Daoy (cell line): Measurements from ENCODE around the gene ARHGAP26. TPM values are rescaled to one million over a fixed set of nuclear protein-coding genes. Genes with fewer than 3 reads are reported as not detected.
A peak's percentile ranks its signal among the peaks of the same experiment; 100 is the strongest.

Experiments
- DNase-seq: peaks from one replicate; pipeline ENCODE4 v3.0.0-alpha.2; 2015; ENCODE audit warnings: low read depth
- total RNA-seq: library from RNA; depleted of rRNA; stranded (reverse); fragments of >200 nt; shearing (Covaris generic); gene quantifications from 2 replicates; pipeline ENCODE4 v1.2.3, GENCODE V29; 2014

Gene ARHGAP26
- total RNA-seq, 1 experiment from 2014 or later, result 7.7 TPM

DNA sequence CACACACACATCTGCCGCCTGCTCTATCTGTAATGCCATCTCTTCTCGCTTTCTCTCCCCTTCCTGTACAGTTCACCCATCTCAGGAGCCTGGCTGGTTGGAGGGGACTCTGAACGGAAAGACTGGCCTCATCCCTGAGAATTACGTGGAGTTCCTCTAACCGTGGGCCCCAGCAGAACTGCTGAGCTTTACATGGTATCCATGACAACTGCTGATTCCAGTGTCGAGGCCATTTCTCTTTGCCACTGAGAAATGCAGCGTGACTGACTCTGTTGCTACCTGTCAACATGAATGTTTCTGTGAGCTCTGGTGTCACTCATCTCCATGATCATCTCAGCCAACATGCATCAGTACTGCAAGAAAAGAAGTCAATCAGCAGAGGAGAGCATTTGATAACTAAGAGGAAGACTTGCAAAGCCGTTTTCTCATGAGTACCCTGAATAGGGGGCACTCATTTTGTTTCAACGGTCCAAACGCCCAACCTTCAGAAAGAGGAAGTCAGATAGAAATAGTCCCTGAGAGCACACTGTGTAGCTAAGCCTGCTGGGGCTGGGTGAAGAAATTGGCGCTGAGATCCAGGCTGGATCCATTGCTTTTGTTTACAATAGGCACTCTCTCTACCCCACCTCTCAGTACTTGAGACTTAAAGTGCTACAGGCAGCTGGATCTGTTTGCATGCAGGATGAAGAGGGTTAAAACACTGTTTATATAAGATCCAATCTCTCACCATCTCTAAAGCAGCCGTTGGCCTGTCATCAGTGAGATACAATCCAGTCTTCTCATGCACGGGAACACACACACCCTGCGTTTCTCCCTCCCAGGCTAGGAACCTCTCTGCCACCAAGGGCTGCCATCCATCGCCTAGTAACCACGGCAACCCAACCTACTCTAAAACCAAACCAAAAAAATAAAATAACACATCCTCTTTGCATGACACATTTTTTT, 452.4 kb downstream of the ARHGAP26 start:
- no peak for DNase-seq

DNA sequence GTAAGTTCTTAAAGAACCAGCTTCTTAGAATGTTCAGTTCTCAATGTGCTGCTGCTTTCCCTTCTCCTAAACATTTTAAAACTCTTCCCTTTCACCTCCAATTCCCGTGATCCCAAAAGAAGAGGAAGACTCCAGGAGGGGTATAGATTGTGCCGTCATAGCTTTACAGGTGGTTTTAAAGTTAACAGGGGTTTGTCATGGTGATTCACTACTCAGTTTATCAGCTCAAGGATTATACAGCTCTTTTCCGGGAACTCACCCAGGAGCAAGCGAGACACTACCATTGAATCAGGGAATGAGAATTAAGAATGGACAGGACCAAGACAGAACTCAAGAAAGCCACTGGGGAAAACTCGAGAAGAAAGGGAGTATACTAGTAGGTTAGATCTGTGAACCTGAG, 454.5 kb downstream of the ARHGAP26 start:
- DNase-seq, result no peak

DNA sequence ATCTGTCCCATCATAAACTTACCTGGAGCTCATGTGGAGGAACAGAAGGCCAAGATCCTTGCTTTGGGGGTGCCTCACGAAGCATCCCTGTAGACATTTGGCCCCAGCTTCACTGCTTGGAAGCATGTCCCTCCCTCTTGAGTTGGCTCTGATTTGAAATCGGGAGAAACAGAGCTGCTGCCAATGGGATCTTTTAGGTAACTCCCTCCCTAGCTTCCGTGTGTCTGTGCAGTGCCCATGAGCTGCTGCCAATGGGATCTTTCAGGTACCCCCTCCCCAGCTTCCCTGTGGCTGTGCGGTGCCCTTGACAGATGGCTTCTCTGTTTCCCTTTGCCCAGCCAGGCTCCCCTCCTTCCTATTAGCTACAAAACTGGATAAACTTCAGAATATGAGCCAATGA, 455.3 kb downstream of the ARHGAP26 start:
- DNase-seq, result no peak

DNA sequence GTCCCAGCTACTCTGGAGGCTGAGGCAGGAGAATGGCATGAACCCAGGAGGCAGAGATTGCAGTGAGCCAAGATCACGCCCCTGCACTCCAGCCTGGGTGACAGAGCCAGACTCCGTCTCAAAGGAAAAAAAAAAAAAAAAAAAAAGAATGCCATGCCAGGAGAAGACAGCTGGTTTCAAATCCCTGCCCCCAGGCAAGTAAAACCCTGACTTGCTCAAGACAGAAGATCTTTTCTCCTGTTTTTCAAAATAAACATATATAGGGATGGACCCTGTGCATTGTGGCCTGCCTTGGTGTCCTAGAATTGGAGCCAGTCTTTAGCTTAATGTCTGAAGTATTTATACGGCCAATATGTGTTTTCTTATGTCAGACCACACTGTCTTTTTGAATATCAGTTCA, 456.2 kb downstream of the ARHGAP26 start:
- no peak for DNase-seq

- no peak for DNase-seq
These were observed 456.7 kb downstream of the ARHGAP26 start for GRCh38 chr5:143226872-143227271.

- no peak for DNase-seq
These were observed 457.1 kb downstream of the ARHGAP26 start for GRCh38 chr5:143227301-143227700.

GRCh38 chr5:143228597-143229293, 458.6 kb downstream of the ARHGAP26 start:
- no peak for DNase-seq

GRCh38 chr5:143229426-143229895, 459.3 kb downstream of the ARHGAP26 start:
- DNase-seq, result no peak

DNA sequence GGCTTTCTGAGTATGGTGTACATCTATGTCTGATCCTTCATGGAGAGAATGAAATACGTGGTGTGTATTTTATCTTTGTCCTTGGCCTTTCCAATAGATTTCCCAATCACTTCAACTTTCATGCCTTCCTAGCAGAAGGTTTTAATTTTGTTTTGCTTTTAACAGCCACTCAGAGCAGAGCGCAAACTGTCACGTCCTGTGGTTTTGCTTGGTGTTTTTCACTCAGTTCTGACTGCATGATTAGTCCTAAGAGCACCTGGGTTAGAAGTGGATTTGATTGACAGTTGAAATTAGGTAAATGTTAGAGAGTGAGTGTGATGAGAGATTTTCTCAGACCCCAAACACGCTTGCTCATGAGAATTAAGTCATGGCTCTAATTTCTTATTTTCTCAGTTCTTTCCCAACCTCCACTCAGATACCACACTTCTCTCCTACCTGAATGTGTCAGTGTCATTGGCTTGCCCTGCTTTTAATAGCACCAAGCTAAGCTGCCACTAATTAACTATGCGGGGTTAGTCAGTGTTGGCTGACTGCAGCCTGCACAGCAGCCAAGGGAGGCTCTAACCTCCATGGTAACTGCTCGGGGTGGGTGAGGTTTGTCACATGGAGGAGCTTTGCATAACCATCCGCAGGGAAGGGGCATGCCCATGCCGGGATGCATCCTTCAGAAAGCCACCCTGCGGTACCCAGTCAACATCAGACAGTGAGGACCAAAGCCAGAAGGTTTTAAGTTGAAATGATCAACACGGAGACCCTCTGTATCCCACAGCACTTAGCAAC, 459.9 kb downstream of the ARHGAP26 start:
- DNase-seq, result peak; percentile 48

- no peak for DNase-seq
These were observed 460.5 kb downstream of the ARHGAP26 start for GRCh38 chr5:143230676-143230996.

- DNase-seq, result no peak
These were observed 461.2 kb downstream of the ARHGAP26 start for GRCh38 chr5:143231416-143231815.

DNA sequence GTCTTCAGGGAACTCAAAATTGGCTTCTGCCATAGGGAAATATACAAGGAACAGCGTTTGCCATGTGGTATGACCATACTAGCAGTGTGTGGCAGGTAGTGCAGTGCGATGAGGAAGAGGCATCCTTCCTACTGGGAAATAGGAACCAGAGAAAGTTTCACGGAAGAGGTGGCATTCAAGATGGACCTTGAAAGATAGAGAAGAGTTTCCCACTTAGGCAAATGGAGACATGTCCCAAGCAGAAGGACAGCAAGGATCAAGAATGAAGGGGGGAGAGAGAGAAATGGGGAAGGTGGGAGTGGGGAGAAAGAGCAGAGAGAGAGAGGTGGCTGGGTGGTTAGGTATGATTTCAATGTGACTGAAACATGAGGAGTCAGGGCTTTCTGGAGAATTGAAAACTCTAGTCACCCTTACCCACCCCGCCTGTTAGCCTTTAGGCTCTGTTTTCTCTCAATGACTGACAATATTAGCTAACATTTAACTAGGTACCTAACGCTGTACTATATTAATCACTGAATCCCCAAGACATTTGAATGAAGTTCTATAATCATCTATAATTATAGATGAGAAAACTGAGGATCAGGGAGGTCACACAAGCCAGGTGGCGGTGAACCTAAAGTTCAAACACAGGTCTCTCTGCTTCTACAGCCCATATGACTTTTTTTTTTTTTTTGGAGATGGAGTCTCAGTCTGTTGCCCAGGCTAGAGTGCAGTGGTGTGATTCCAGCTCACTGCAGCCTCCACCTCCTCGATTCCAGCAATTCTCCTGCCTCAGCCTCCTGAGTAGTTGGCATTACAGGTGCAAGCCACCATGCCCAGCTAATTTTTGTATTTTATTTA, 462.0 kb downstream of the ARHGAP26 start:
- no peak for DNase-seq

DNA sequence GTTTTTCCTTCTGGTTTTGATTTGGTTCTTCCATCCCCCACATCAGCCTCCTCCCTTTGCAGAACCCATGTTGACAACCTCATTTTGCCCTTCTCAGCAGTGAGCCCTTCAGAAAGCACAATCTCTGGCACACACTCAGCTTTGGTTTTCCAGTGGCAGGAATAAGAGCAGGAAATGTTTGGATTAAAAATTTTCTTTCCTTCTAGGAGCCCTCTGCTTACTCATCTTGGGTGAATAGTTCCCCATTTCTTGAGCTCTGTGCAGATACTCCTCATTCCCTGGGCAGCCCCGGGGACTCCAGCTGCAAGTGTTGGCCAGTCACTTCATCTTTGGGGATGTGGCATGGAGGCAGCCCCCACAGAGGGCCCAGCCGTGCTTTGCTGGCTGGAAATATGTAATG, 462.9 kb downstream of the ARHGAP26 start:
- no peak for DNase-seq

GRCh38 chr5:143234162-143234842, 464.1 kb downstream of the ARHGAP26 start:
- no peak for DNase-seq

GRCh38 chr5:143235423-143235822, 465.2 kb downstream of the ARHGAP26 start:
- no peak for DNase-seq

DNA sequence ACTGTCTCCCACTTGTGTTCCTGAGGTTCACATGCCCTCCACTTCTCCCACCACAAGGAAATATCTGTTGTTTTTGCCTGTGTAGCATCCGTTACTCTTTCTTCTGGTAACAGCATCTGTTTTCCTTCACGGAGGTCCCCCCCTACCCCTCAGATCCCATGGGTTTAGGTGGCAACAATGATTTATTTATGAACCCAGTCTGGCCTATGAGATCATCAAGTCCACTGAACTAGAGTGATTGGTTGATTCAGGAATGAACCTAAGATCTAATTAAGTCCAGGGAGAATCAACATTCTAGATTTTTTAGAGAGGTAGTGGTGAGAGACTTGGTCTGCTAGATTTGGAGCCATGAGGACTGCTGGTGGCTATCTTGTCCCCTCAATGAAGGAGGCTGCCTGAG, 466.5 kb downstream of the ARHGAP26 start:
- no peak for DNase-seq

- DNase-seq, result no peak
These were observed 467.5 kb downstream of the ARHGAP26 start for GRCh38 chr5:143237664-143238063.

DNA sequence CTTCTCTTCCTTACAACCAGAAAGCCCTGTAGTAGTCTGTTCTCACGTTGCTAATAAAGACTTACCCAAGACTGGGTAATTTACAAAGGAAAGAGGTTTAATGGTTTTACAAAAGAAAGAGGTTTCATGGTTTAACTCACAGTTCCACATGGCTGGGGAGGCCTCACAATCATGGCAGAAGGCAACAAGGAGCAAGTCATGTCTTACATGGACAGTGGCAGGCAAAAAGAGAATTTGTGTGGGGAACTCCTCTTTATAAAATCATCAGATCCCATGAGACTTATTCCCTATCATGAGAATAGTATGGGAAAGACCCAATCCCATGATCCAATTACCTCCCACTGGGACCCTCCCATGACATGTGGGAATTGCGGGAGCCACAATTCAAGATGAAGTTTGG, 468.4 kb downstream of the ARHGAP26 start:
- no peak for DNase-seq

GRCh38 chr5:143239882-143240518, 469.8 kb downstream of the ARHGAP26 start:
- no peak for DNase-seq

DNA sequence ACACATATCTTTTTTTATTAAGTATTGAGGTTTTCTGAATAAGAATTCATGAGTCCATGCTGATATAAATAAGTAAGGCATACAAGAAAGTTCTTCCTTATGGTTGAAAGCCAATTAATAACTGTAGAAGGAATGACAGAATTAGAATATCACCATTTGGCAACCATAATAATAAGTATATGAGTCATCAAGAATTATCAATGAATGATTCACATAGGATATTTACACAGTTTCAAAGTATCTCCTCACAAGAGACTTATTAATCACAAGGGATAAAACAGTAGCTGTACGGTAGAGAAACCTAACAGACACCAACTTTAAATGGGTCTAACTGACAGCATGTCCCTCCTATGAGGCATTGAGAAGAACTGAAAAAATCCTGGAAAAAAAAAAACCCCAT, 471.7 kb downstream of the ARHGAP26 start:
- no peak for DNase-seq
